Measurements from ENCODE around the gene SLFN12L. TPM values are rescaled to one million over a fixed set of nuclear protein-coding genes. Genes with fewer than 3 reads are reported as not detected.
"Not testable (repeated sequence)": the region's sequence is repeated elsewhere in the genome, so short reads cannot be mapped to it uniquely, and the experiment has no call there.

Gene SLFN12L
- total RNA-seq, 2 donors from 2014 or later = 0.86 to 1.0 TPM

DNA sequence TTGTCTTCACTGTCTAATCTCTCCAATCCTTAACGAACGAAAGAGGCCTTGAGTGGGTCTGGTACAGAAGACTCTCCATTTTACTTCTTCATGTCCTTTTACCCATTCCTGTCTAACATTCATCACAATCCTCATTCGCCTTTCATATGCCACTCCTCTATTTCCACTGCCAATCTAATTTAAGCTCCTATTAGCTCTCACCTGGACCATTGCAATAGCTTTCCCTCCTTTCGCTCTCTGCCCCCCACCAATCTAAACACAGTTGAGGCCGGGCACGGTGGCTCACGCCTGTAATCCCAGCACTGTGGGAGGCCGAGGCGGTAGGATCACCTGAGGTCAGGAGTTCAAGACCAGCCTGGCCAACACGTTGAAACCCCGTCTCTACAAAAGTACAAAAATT, 29.5 kb upstream of the SLFN12L start:
- Histone ChIP-seq H3K27ac (no peak overlapping the region), H3K4me1 (peaks cover 12% of the 10 kb centered on the region)

DNA sequence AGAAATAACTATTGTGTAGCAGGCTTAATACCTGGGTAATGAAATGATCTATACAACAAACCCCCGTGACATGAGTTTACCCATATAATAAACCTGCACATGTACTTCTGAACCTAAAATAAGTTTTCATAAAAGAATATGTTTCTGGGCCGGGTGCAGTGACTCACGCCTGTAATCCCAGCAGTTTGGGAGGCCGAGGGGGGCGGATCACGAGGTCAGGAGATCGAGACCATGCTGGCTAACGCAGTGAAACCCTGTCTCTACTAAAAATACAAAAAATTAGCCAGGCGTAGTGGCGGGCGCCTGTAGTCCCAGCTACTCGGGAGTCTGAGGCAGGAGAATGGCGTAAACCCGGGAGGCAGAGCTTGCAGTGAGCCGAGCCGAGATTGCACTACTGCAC, 25.7 kb upstream of the SLFN12L start:
- H3K9ac ChIP-seq (ENCODE audit: low read depth in 2 of 2, low read length in 2 of 2); H3K36me3 ChIP-seq; H3K4me1 ChIP-seq; DNase-seq; H3K27ac ChIP-seq; H3K9me3 ChIP-seq; H3K27me3 ChIP-seq; H3K4me3 ChIP-seq; intact Hi-C loops (cut with DNase I): not testable (repeated sequence)

More for the DNA sequence above, 29.5 kb upstream of the SLFN12L start:
- TF ChIP-seq, protein P1, sequence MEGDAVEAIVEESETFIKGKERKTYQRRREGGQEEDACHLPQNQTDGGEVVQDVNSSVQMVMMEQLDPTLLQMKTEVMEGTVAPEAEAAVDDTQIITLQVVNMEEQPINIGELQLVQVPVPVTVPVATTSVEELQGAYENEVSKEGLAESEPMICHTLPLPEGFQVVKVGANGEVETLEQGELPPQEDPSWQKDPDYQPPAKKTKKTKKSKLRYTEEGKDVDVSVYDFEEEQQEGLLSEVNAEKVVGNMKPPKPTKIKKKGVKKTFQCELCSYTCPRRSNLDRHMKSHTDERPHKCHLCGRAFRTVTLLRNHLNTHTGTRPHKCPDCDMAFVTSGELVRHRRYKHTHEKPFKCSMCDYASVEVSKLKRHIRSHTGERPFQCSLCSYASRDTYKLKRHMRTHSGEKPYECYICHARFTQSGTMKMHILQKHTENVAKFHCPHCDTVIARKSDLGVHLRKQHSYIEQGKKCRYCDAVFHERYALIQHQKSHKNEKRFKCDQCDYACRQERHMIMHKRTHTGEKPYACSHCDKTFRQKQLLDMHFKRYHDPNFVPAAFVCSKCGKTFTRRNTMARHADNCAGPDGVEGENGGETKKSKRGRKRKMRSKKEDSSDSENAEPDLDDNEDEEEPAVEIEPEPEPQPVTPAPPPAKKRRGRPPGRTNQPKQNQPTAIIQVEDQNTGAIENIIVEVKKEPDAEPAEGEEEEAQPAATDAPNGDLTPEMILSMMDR (IDR thresholded peaks at IDR 0.05) = no peak
- Histone ChIP-seq H3K36me3 (no peaks in the 10 kb centered on the region), H3K9ac (ENCODE audit: low read depth in 2 of 2, low read length in 2 of 2) (no peak overlapping the region), H3K9me3 (no peaks in the 10 kb centered on the region), H3K4me3 (peak overlapping the region; percentile 88), H3K27me3 (no peaks in the 10 kb centered on the region)
- DNase-seq = peak; percentile 20
- intact Hi-C loops (cut with DNase I) = no loop called here

DNA sequence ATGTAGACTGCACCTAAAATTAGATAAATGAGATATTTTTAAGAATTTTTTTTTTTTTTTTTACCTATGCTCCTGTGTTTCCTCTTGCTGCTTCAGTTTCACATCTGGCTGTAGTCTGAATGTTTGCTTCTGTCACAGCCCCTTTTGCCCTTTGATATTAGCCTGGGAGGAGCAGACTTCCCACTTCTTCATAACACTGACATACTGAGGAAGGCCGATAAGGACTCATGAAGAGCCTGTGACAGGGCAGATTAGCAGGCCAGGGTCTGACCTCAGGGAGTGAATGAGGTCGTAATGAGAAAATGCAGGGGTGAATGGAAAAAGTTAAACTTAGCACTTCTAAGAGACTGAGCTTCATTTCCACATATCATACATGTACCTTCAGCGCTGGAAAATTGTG, 23.2 kb upstream of the SLFN12L start, which contains the start of gene SLFN14:
TSS of gene SLFN14 (minus strand) at position 117 of the 400 bp plus-strand sequence. CDS start 2,757 bp downstream, outside the sequence.
- DNase-seq = no peak

DNA sequence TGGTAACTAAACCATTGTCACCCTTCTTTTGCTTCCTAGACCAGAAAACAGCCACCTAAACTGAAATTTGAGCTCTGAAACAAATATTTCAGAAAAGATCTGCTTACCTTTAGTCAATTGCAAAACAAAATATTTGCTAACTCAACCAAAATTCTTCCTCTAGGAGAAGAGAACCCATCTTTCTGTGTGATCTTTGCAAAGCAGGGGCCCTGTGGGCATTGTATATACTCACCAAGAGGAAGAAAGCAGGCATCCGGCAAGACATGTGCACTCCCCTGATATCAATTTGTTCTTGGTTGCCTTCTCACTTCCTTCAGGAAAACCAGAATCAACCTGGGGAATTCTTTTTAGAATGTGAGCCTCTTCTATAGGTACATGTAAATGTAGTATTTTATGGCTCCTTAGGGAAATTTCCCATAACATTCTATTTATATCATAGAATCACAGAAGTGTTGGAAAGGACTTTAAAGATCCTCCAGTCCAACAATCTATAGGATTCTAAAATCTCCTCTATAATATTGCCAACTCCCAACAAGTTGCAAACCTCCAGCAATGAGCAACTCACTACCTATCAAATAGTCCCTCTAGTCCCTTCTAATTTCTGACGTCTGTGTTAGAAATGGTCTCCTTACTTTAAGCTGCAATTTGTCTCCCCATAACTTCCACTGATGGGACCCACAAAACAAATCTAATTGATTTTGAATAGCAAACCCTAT, 22.2 kb upstream of the SLFN12L start:
- H3K4me1 ChIP-seq = no peaks in the 10 kb centered on the region
- DNase-seq = no peak
- TF ChIP-seq, protein P1 (IDR thresholded peaks at IDR 0.05) = no peak
- no peaks in the 10 kb centered on the region for H3K27me3 ChIP-seq
- H3K4me3 ChIP-seq = no peak overlapping the region
- intact Hi-C loops (cut with DNase I) = no loop called here
- no peaks in the 10 kb centered on the region for H3K36me3 ChIP-seq
- H3K9ac ChIP-seq (ENCODE audit: low read depth in 2 of 2, low read length in 2 of 2) = no peak overlapping the region
- no peak overlapping the region for H3K27ac ChIP-seq
- no peaks in the 10 kb centered on the region for H3K9me3 ChIP-seq

More for the DNA sequence above, 23.2 kb upstream of the SLFN12L start, which contains the start of gene SLFN14:
- Histone ChIP-seq H3K4me1 (no peaks in the 10 kb centered on the region), H3K9me3 (no peaks in the 10 kb centered on the region), H3K9ac (ENCODE audit: low read depth in 2 of 2, low read length in 2 of 2) (no peak within 1 kb of the TSS), H3K36me3 (no peaks in the 10 kb centered on the region), H3K27ac (no peak within 1 kb of the TSS), H3K4me3 (no peak within 1 kb of the TSS), H3K27me3 (no peaks in the 10 kb centered on the region)
- TF ChIP-seq, protein P1 (IDR thresholded peaks at IDR 0.05) = no peak
- intact Hi-C loops (cut with DNase I) = no loop called here

DNA sequence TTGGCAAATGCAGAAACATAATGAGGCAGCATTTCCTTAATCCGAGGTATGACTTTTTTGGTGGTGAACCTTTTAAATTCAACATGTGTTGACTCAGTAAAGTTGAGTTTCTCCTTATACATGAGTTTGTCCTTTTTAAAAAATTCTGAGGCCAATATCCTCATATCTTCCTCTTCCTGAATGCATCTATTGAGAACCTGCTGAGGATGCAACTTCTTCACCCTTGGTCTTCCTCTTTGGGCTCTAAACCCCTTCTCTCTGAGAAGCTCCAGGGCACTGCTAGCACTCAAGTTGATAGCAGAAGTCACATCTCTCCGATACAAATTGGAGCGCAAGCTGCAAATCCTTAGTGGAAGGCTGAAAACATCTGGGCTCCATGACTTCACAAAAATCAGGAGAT, 19.9 kb upstream of the SLFN12L start:
- TF ChIP-seq, protein P1 (IDR thresholded peaks at IDR 0.05) = no peak
- Histone ChIP-seq H3K27me3 (no peaks in the 10 kb centered on the region), H3K36me3 (no peaks in the 10 kb centered on the region), H3K9me3 (no peaks in the 10 kb centered on the region), H3K27ac (no peak overlapping the region), H3K9ac (ENCODE audit: low read depth in 2 of 2, low read length in 2 of 2) (no peak overlapping the region), H3K4me3 (no peak overlapping the region), H3K4me1 (no peaks in the 10 kb centered on the region)
- intact Hi-C loops (cut with DNase I) = no loop called here
- no peak for DNase-seq

DNA sequence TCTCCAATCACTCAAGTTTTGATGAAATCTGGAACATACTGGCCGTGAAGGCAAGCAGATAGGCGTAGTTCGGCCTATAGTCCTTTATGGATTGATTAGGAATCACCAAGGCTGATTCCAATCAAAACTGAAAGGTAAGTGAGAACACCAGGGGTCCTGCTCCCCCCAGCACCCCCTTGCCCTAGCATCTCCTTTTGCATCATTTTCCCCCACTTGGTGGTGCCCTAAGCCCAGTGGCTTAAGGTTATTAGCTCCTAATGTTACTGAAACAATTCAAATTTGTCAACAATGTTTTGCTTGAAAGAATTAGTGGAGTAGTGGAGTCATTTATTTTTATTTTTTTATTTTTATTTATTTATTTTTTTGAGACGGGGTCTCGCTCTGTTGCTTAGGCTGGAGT, 18.2 kb upstream of the SLFN12L start:
- TF ChIP-seq, protein P1 (IDR thresholded peaks at IDR 0.05) = no peak
- Histone ChIP-seq H3K9me3 (no peaks in the 10 kb centered on the region), H3K27me3 (no peaks in the 10 kb centered on the region), H3K4me1 (no peaks in the 10 kb centered on the region), H3K36me3 (no peaks in the 10 kb centered on the region), H3K4me3 (no peak overlapping the region), H3K27ac (no peak overlapping the region), H3K9ac (ENCODE audit: low read depth in 2 of 2, low read length in 2 of 2) (no peak overlapping the region)
- intact Hi-C loops (cut with DNase I) = no loop called here
- DNase-seq = no peak
